Measurements from ENCODE around the gene FAM3D. TPM values are rescaled to one million over a fixed set of nuclear protein-coding genes. Genes with fewer than 3 reads are reported as not detected.
A peak's percentile ranks its signal among the peaks of the same experiment; 100 is the strongest.

FAM3D gene
- polyA plus RNA-seq, 1 of the 3 experiments (the other 2 are of a cell fraction), result not detected

DNA sequence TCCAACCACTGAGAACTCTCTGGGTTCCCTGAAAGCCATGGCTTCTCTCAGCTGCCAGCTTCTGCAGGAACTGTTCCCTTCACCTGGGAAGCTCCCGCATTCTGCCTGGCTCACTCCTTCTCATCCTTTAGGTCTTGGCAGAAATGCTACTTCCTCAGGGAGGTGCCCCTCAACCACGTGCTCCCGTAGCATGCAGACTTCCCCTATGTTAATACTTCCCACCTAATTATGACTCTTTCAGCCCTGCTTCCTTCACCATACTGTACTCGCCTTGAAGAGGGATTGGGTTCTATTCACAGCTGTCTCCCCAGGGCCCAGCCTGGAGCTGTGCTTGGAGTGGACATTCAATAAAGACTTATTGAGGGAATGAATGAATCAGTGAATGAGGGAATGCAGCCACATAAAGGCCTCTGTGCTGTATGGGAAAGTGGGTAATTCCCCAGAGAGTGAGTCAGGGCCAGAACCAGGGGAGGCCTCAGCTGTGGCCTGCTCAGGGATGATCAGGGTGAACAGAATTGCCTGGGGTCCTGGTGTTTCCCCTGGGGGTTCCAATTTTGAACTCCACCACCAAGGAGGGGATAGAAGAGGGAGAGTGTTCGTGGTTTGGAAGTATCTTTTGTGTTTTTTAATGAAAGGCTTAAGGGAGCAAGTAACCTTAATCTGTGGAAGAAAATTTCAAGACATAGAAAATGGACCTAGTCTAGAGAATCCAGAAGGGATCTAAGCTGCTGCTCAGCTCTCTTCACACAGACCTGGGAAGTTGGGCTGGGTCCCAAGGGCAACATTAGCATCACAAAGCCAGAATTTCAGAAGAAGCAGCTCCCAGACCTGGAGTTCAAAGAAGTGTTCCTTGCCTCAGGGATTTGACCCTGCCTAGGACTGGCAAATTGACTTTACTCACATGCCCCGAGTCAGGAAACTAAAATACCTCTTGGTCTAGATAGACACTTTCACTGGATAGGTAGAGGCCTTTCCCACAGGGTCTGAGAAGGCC, 74.8 kb downstream of the FAM3D start (continued):
- no peak for TF ChIP-seq GATA2 (CRISPR knock-in tag; IDR thresholded peaks at IDR 0.05)

DNA sequence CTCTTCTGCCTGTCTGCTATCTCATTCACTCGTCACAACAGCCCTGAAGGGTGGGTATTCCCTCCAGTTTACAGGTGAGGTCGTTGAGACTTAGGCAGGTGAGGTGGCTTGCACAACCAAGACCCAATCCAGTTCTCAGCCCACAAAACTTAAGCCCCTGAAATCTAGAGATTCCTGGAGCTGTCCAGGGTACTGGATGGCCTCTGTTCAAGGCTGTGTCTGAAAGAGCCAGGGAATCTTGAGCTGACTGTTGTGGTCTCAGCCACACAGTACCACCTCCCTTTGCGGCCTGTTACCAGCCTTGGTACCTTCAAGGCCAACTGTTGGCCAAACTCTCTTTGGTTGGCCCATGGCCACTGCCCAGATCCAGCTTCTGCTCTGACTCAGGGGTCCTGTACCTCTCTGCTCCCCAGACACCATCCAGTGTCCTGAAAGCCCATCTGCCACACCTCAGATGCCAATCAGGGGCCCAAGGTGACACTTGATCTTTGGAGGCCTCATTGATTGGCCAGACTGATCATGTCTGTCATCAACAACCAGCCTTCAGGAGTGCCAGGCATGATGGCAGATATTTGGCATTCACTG, 78.5 kb downstream of the FAM3D start:
- Histone ChIP-seq H4K20me1 (ENCODE audit: insufficient read depth) (no peaks in the 10 kb centered on the region), H2AFZ (ENCODE audit: low read depth) (no peak overlapping the region), H3K9me3 (no peaks in the 10 kb centered on the region), H3K27me3 (ENCODE audit: insufficient read depth) (no peaks in the 10 kb centered on the region; the same call in 1 of the 2 replicates), H3K9ac (no peak overlapping the region), H3K36me3 (replicated peaks in 1 of 2; ENCODE audit: control insufficient read depth in 1 of 2, insufficient read depth in 2 of 2, low read length in 1 of 2) (no peaks in the 10 kb centered on the region), H3K79me2 (ENCODE audit: insufficient read depth) (no peaks in the 10 kb centered on the region), H3K4me1 (ENCODE audit: control insufficient read depth in 1 of 2, insufficient read depth in 2 of 2, low read depth in 1 of 2, low read length in 1 of 2) (peaks cover 0 to 6% of the 10 kb centered on the region in 2 experiments; a peak in 1 of 4 replicates), H3K27ac (ENCODE audit: low read depth in 2 of 2, low read length in 1 of 2) (no peak overlapping the region), H3K4me2 (no peak overlapping the region), H3F3A (replicated peaks; ENCODE audit: insufficient read depth) (no peaks in the 10 kb centered on the region), H3K9me2 (no peaks in the 10 kb centered on the region), H3K4me3 (ENCODE audit: low read depth in 2 of 2, low read length in 1 of 2) (no peak overlapping the region)
- TF ChIP-seq SIN3A (IDR thresholded peaks at IDR 0.05; ENCODE audit: borderline replicate concordance, low read depth, low read length), result no peak
- TF ChIP-seq, protein P1, sequence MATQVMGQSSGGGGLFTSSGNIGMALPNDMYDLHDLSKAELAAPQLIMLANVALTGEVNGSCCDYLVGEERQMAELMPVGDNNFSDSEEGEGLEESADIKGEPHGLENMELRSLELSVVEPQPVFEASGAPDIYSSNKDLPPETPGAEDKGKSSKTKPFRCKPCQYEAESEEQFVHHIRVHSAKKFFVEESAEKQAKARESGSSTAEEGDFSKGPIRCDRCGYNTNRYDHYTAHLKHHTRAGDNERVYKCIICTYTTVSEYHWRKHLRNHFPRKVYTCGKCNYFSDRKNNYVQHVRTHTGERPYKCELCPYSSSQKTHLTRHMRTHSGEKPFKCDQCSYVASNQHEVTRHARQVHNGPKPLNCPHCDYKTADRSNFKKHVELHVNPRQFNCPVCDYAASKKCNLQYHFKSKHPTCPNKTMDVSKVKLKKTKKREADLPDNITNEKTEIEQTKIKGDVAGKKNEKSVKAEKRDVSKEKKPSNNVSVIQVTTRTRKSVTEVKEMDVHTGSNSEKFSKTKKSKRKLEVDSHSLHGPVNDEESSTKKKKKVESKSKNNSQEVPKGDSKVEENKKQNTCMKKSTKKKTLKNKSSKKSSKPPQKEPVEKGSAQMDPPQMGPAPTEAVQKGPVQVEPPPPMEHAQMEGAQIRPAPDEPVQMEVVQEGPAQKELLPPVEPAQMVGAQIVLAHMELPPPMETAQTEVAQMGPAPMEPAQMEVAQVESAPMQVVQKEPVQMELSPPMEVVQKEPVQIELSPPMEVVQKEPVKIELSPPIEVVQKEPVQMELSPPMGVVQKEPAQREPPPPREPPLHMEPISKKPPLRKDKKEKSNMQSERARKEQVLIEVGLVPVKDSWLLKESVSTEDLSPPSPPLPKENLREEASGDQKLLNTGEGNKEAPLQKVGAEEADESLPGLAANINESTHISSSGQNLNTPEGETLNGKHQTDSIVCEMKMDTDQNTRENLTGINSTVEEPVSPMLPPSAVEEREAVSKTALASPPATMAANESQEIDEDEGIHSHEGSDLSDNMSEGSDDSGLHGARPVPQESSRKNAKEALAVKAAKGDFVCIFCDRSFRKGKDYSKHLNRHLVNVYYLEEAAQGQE (IDR thresholded peaks at IDR 0.05; ENCODE audit: low read depth, low read length), result peak; percentile 96
- CTCF ChIA-PET, result interaction anchor here (1.5 to 3.2 kb wide), 4 partner anchors 9 to 42 kb away, joined by 3 to 14 read pairs (median 6); no protein-coding TSS in a partner anchor
- POLR2A ChIA-PET, result no interaction called here
- DNase-seq, result no peak
- 31% methylated on average over 3 of the region's 3 CpGs for WGBS (ENCODE audit: low lambda C conversion rate)

DNA sequence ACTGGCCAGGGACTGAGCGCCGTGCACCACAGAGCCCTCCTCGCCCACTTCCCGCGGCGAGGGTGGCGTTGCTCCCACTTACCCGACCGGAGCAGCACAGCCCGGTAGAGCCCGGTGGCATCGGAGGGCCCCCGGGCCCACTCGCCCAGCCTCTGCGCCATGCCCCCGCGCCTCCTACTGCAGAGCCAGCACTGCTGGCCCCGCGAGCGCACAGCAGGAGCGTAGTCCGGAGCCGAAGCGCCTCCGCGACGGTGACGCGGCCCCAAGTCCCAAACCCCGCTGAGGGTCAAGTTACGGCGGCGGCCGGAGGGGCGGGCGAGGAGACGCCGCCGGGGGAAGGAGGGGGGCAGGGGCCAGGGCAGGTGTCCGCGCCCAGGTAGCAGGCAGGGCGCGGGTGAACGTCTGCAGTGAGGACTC, 79.8 kb downstream of the FAM3D start:
- POLR2A ChIA-PET, result no interaction called here
- WGBS (ENCODE audit: low lambda C conversion rate), result 96% methylated on average over 34 of the region's 44 CpGs
- Histone ChIP-seq H2AFZ (ENCODE audit: low read depth) (no peak overlapping the region), H3K4me1 (ENCODE audit: control insufficient read depth in 1 of 2, insufficient read depth in 2 of 2, low read depth in 1 of 2, low read length in 1 of 2) (peaks cover 0 to 6% of the 10 kb centered on the region in 2 experiments; a peak in 1 of 4 replicates), H3K9ac (no peak overlapping the region), H3K4me2 (no peak overlapping the region), H3K4me3 (ENCODE audit: low read depth in 2 of 2, low read length in 1 of 2) (no peak overlapping the region), H3K27ac (ENCODE audit: low read depth in 2 of 2, low read length in 1 of 2) (no peak overlapping the region), H3K9me2 (no peaks in the 10 kb centered on the region), H3K79me2 (ENCODE audit: insufficient read depth) (no peaks in the 10 kb centered on the region), H4K20me1 (ENCODE audit: insufficient read depth) (no peaks in the 10 kb centered on the region), H3K9me3 (no peaks in the 10 kb centered on the region), H3F3A (replicated peaks; ENCODE audit: insufficient read depth) (no peaks in the 10 kb centered on the region), H3K36me3 (replicated peaks in 1 of 2; ENCODE audit: control insufficient read depth in 1 of 2, insufficient read depth in 2 of 2, low read length in 1 of 2) (no peaks in the 10 kb centered on the region), H3K27me3 (ENCODE audit: insufficient read depth) (no peaks in the 10 kb centered on the region; the same call in 1 of the 2 replicates)
- DNase-seq, result no peak
- TF ChIP-seq FOXJ3 (CRISPR knock-in tag; IDR thresholded peaks at IDR 0.05) (no peak), RCOR1 (IDR thresholded peaks at IDR 0.05; ENCODE audit: low read length) (no peak), FOXM1 (IDR thresholded peaks at IDR 0.05; ENCODE audit: low read depth) (no peak), CHD2 (IDR thresholded peaks at IDR 0.05; ENCODE audit: low read length, partially characterized antibody) (no peak), JUND (IDR thresholded peaks at IDR 0.05) (no peak), TEAD4 (IDR thresholded peaks at IDR 0.05; ENCODE audit: borderline replicate concordance, insufficient read depth) (no peak)
- TF ChIP-seq, protein P1 (IDR thresholded peaks at IDR 0.05; ENCODE audit: low read depth, low read length), result no peak
- CTCF ChIA-PET, result interaction anchor here (2.9 kb wide), 1 partner anchor 18 kb away, joined by 14 read pairs; no protein-coding TSS in a partner anchor

Measured in SK-N-SH (cell line).